ENCODE measurements around the gene HABP2. TPM values are rescaled to one million over a fixed set of nuclear protein-coding genes. Genes with fewer than 3 reads are reported as not detected.

The HABP2 gene
- total RNA-seq, 1 donor from 2014 or later = 0.11 TPM

GRCh38 chr10:113600569-113600968 lies 47.7 kb downstream of the HABP2 start:
- Mint-ChIP-seq H3K36me3 (ENCODE audit: unreplicated experiment) (no peaks in the 10 kb centered on the region), H3K4me1 (ENCODE audit: unreplicated experiment) (no peaks in the 10 kb centered on the region), H3K27ac (ENCODE audit: unreplicated experiment) (no peak overlapping the region), H3K27me3 (ENCODE audit: unreplicated experiment) (peaks cover 32% of the 10 kb centered on the region), H3K9me3 (ENCODE audit: unreplicated experiment) (no peaks in the 10 kb centered on the region), H3K4me3 (ENCODE audit: unreplicated experiment) (no peak overlapping the region)
- no peak for DNase-seq (ENCODE audit: extremely low spot score, unreplicated experiment)
- no peak for TF ChIP-seq CTCF (IDR thresholded peaks at IDR 0.05)

- H3K9me3 Mint-ChIP-seq (ENCODE audit: unreplicated experiment) = no peaks in the 10 kb centered on the region
- no peaks in the 10 kb centered on the region for H3K4me1 Mint-ChIP-seq (ENCODE audit: unreplicated experiment)
- TF ChIP-seq CTCF (IDR thresholded peaks at IDR 0.05) = no peak
- peaks cover 24% of the 10 kb centered on the region for H3K27me3 Mint-ChIP-seq (ENCODE audit: unreplicated experiment)
- no peak for DNase-seq (ENCODE audit: extremely low spot score, unreplicated experiment)
- H3K4me3 Mint-ChIP-seq (ENCODE audit: unreplicated experiment) = no peak overlapping the region
- H3K36me3 Mint-ChIP-seq (ENCODE audit: unreplicated experiment) = no peaks in the 10 kb centered on the region
- no peak overlapping the region for H3K27ac Mint-ChIP-seq (ENCODE audit: unreplicated experiment)
Observed at GRCh38 chr10:113603057-113603777, 50.4 kb downstream of the HABP2 start.

- no peak for TF ChIP-seq CTCF (IDR thresholded peaks at IDR 0.05)
- Mint-ChIP-seq H3K27ac (ENCODE audit: unreplicated experiment) (no peak overlapping the region), H3K4me1 (ENCODE audit: unreplicated experiment) (no peaks in the 10 kb centered on the region), H3K27me3 (ENCODE audit: unreplicated experiment) (peaks cover 24% of the 10 kb centered on the region), H3K36me3 (ENCODE audit: unreplicated experiment) (no peaks in the 10 kb centered on the region), H3K9me3 (ENCODE audit: unreplicated experiment) (no peaks in the 10 kb centered on the region), H3K4me3 (ENCODE audit: unreplicated experiment) (no peak overlapping the region)
- DNase-seq (ENCODE audit: extremely low spot score, unreplicated experiment) = no peak
Observed at GRCh38 chr10:113604572-113604971, 51.7 kb downstream of the HABP2 start.

GRCh38 chr10:113605268-113605978 lies 52.6 kb downstream of the HABP2 start:
- no peak overlapping the region for H3K4me3 Mint-ChIP-seq (ENCODE audit: unreplicated experiment)
- H3K9me3 Mint-ChIP-seq (ENCODE audit: unreplicated experiment) = no peaks in the 10 kb centered on the region
- DNase-seq (ENCODE audit: extremely low spot score, unreplicated experiment) = no peak
- H3K27me3 Mint-ChIP-seq (ENCODE audit: unreplicated experiment) = peaks cover 25% of the 10 kb centered on the region
- H3K27ac Mint-ChIP-seq (ENCODE audit: unreplicated experiment) = no peak overlapping the region
- no peak for TF ChIP-seq CTCF (IDR thresholded peaks at IDR 0.05)
- peaks cover 1% of the 10 kb centered on the region for H3K4me1 Mint-ChIP-seq (ENCODE audit: unreplicated experiment)
- no peaks in the 10 kb centered on the region for H3K36me3 Mint-ChIP-seq (ENCODE audit: unreplicated experiment)

- Mint-ChIP-seq H3K4me1 (ENCODE audit: unreplicated experiment) (peaks cover 5% of the 10 kb centered on the region), H3K4me3 (ENCODE audit: unreplicated experiment) (no peak overlapping the region), H3K27me3 (ENCODE audit: unreplicated experiment) (peaks cover 60% of the 10 kb centered on the region), H3K36me3 (ENCODE audit: unreplicated experiment) (no peaks in the 10 kb centered on the region), H3K9me3 (ENCODE audit: unreplicated experiment) (no peaks in the 10 kb centered on the region), H3K27ac (ENCODE audit: unreplicated experiment) (no peak overlapping the region)
- no peak for DNase-seq (ENCODE audit: extremely low spot score, unreplicated experiment)
- no peak for TF ChIP-seq CTCF (IDR thresholded peaks at IDR 0.05)
Observed at GRCh38 chr10:113609704-113610108, 56.9 kb downstream of the HABP2 start.
